GM10248 (cell line): ENCODE data around the gene TSC22D2.

Experiments used
- CTCF ChIA-PET: fragments of 300-600 bp; sonication (Branson Sonifier 250); formaldehyde crosslinking; extraction: SDS; loops from one replicate; lab custom pipeline; 2021; ENCODE audit warnings: antibody characterized with exemption; lab: Yijun Ruan, JAX
- POLR2A ChIA-PET: fragments of 350-650 bp; sonication (Branson Sonifier 250); formaldehyde crosslinking; extraction: SDS; loops from one replicate; lab custom pipeline; 2020; ENCODE audit warnings: antibody characterized with exemption; lab: Yijun Ruan, JAX
- DNase-seq: peaks from one replicate; pipeline ENCODE4 v3.0.0; 2012; ENCODE audit errors: extremely low spot score
- TF ChIP-seq, protein P1 (sequence below): IDR thresholded peaks from 2 replicates; pipeline ENCODE4 v1.5.1; 2012; ENCODE audit warnings: mild to moderate bottlenecking, low read depth; ENCODE audit errors: extremely low read depth, missing control alignments, control extremely low read depth

The TSC22D2 gene

DNA sequence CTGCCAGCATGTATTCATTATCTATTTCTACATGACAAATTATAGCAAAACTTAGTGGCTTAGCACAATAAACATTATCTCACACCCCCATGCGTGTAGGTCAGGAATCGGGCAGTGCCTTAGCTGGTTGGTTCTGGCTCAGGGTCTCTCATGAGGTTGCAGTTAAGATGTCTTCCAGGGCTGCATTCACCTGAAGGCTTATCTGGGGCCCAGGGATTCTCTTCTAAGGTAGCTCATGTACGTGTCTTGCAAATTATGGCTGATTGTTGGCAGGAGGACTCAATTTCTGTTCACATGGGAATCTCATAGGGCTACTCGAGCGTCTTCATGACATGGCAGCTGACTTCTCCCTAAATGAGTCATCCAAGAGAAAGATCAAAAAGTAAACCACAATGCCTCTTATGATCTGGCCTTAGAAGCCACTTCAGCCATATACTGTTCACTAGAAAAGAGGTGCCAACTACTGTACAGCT is 42.9 kb upstream of the TSC22D2 start:
- TF ChIP-seq, protein P1, sequence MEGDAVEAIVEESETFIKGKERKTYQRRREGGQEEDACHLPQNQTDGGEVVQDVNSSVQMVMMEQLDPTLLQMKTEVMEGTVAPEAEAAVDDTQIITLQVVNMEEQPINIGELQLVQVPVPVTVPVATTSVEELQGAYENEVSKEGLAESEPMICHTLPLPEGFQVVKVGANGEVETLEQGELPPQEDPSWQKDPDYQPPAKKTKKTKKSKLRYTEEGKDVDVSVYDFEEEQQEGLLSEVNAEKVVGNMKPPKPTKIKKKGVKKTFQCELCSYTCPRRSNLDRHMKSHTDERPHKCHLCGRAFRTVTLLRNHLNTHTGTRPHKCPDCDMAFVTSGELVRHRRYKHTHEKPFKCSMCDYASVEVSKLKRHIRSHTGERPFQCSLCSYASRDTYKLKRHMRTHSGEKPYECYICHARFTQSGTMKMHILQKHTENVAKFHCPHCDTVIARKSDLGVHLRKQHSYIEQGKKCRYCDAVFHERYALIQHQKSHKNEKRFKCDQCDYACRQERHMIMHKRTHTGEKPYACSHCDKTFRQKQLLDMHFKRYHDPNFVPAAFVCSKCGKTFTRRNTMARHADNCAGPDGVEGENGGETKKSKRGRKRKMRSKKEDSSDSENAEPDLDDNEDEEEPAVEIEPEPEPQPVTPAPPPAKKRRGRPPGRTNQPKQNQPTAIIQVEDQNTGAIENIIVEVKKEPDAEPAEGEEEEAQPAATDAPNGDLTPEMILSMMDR: no peak
- no peak for DNase-seq
- ChIA-PET POLR2A (no interaction called here), CTCF (interaction anchor here (2.6 kb wide), 1 partner anchor 20 kb away, joined by 9 read pairs; no protein-coding TSS in a partner anchor)

- TF ChIP-seq, protein P1: no peak
- CTCF ChIA-PET: interaction anchor here (1.1 to 2.1 kb wide), 5 partner anchors 12 to 42 kb away, joined by 3 to 7 read pairs (median 4); no protein-coding TSS in a partner anchor
- POLR2A ChIA-PET: no interaction called here
- DNase-seq: no peak
Measured at GRCh38 chr3:150367757-150368156, 40.3 kb upstream of the TSC22D2 start.

GRCh38 chr3:150370122-150370602 is 37.9 kb upstream of the TSC22D2 start:
- no peak for DNase-seq
- CTCF ChIA-PET: no interaction called here
- POLR2A ChIA-PET: no interaction called here
- TF ChIP-seq, protein P1: no peak

- ChIA-PET POLR2A (no interaction called here), CTCF (no interaction called here)
- TF ChIP-seq, protein P1: no peak
- DNase-seq: no peak
Measured at GRCh38 chr3:150370999-150371398, 37.1 kb upstream of the TSC22D2 start.

GRCh38 chr3:150371741-150372254 is 36.3 kb upstream of the TSC22D2 start:
- CTCF ChIA-PET: interaction anchor here (1.4 to 1.9 kb wide), 2 partner anchors 13 to 36 kb away, joined by 3 to 5 read pairs; partner anchors contain the start of gene TSC22D2
- DNase-seq: no peak
- TF ChIP-seq, protein P1: no peak
- POLR2A ChIA-PET: no interaction called here

DNA sequence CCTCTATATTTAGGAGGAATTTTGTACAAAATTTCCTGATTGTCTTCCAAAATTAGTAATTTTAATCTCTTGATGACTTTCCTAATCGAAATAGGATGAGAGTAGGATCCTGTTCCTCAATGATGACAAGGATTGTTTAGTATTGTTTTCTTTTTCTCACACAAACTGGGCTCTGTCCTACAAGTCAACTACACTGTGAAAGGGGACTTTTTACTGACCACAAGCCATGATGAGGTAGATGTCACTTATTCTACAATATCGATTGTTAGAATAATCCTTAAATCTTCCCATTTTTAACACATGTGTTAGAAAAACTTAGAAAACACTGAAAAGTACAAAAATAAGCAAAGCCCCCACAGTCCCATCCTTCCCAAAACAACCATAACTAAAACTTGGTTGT is 35.8 kb upstream of the TSC22D2 start:
- POLR2A ChIA-PET: no interaction called here
- CTCF ChIA-PET: interaction anchor here (1.4 to 1.9 kb wide), 3 partner anchors 9 to 35 kb away, joined by 3 to 5 read pairs (median 3); partner anchors contain the start of gene TSC22D2
- no peak for DNase-seq
- TF ChIP-seq, protein P1: no peak
